ENCODE measurements around the gene INTS6. TPM values are rescaled to one million over a fixed set of nuclear protein-coding genes. Genes with fewer than 3 reads are reported as not detected.

The INTS6 gene
- total and polyA plus RNA-seq, 2 experiments from 2014 or later, result 18.2 to 59.4 TPM

DNA sequence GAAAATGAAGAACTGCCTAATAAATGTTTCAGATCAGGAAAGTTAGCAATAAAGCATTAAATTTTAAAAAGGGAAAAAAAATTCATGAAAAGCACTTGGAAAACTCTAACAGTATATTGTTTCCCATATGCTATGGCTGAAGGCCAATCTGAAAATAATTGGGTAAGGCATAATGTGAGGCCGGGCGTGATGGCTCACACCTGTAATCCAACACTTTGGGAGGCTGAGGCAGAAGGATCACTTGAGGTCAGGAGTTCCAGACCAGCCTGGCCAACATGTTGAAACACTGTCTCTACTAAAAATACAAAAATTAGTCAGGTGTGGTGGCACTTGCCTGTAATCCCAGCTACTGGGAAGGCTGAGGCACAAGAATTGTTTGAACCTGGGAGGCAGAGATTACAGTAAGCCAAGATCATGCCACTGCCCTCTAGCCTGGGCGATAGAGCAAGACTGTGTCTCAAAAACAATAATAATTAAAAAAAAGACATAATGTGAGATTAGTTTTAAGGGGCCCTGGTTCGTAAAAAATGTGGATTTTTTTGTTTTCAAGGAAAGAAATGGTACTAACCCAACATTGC lies 15.2 kb downstream of the INTS6 start:
- Histone ChIP-seq H3K79me2 (ENCODE audit: insufficient read depth) (peaks cover 64% of the 10 kb centered on the region), H3K4me1 (ENCODE audit: insufficient read depth) (no peaks in the 10 kb centered on the region), H3K27me3 (replicated peaks; ENCODE audit: insufficient read depth) (no peaks in the 10 kb centered on the region), H3K27ac (0 out of 2 replicates have a peak overlapping the region, but pooled peaks have one; percentile 5), H3K9me3 (ENCODE audit: low read depth) (no peaks in the 10 kb centered on the region), H4K20me1 (ENCODE audit: insufficient read depth) (no peaks in the 10 kb centered on the region), H3K4me3 (no peak overlapping the region), H2AFZ (no peak overlapping the region), H3K9me2 (ENCODE audit: insufficient read depth) (no peaks in the 10 kb centered on the region), H3K9ac (no peak overlapping the region), H3K4me2 (ENCODE audit: unreplicated experiment) (no peak overlapping the region), H3K36me3 (ENCODE audit: low read depth) (no peaks in the 10 kb centered on the region; the same call in 1 of the 2 replicates), H3F3A (ENCODE audit: insufficient read depth) (peaks cover 26% of the 10 kb centered on the region; the same call in 1 of the 2 replicates)
- in situ Hi-C loops (cut with MboI), result loop anchor here (25.0 kb wide), 1 partner anchor 700 kb away; the partner anchor contains the start of gene NEK5
- TF ChIP-seq EZH2 (IDR thresholded peaks at IDR 0.05; ENCODE audit: insufficient read depth, poor library complexity, severe bottlenecking), result no peak
- TF ChIP-seq EZH2phosphoT487 (IDR thresholded peaks at IDR 0.05; ENCODE audit: insufficient read depth, low read depth), result no peak
- DNase-seq, result no peak
- WGBS, 2 experiments (ENCODE audit: low coverage in 1 of 2, low lambda C conversion rate in 2 of 2, missing lambda C conversion rate in 2 of 2), result 71 to 78% methylated on average over 4 of the region's 4 CpGs

DNA sequence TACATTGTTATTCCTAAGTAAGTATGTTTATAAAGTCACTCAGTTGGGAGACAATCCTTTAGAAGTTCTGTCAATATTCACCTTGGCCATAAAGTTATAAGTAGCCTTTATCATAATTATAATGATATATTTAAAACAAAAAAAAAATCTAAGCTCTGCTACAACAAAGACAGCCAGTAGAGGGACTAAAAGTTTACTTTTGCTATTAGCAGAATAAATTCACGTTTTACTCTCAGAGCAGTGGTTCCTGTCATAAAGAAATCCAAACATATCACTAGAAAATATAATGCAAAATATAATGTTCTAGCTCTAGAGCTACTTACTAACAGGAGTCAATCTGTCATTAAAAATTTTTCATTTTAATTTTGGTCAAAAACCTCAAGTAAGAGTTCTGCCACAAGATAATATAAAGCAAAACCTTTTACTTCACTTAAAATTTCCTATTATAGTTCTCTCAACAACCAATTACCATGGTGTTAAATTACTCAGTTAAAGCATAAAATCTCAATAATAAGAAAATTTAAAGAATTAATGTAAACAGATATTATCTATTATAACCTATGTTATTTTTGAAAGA lies 17.7 kb downstream of the INTS6 start:
- H3K9me2 ChIP-seq (ENCODE audit: insufficient read depth), result no peaks in the 10 kb centered on the region
- H3K4me3 ChIP-seq, result no peak overlapping the region
- no peak overlapping the region for H3K4me2 ChIP-seq (ENCODE audit: unreplicated experiment)
- no peak overlapping the region for H3K27ac ChIP-seq
- DNase-seq, result peak; percentile 72
- peaks cover 77% of the 10 kb centered on the region for H3K79me2 ChIP-seq (ENCODE audit: insufficient read depth)
- H3K9me3 ChIP-seq (ENCODE audit: low read depth), result no peaks in the 10 kb centered on the region
- peaks cover 3% of the 10 kb centered on the region for H3K36me3 ChIP-seq (ENCODE audit: low read depth)
- no peaks in the 10 kb centered on the region for H3K4me1 ChIP-seq (ENCODE audit: insufficient read depth)
- WGBS, 2 experiments (ENCODE audit: low coverage in 1 of 2, low lambda C conversion rate in 2 of 2, missing lambda C conversion rate in 2 of 2), result 3 to 5% methylated on average over 1 of the region's 1 CpG
- H3K9ac ChIP-seq, result no peak overlapping the region
- H2AFZ ChIP-seq, result no peak overlapping the region
- no peaks in the 10 kb centered on the region for H3K27me3 ChIP-seq (replicated peaks; ENCODE audit: insufficient read depth)
- no peaks in the 10 kb centered on the region for H4K20me1 ChIP-seq (ENCODE audit: insufficient read depth)
- no peak for TF ChIP-seq EZH2 (IDR thresholded peaks at IDR 0.05; ENCODE audit: insufficient read depth, poor library complexity, severe bottlenecking)
- no peak for TF ChIP-seq EZH2phosphoT487 (IDR thresholded peaks at IDR 0.05; ENCODE audit: insufficient read depth, low read depth)
- in situ Hi-C loops (cut with MboI), result loop anchor here (25.0 kb wide), 1 partner anchor 702 kb away; the partner anchor contains the start of gene NEK5
- peaks cover 23% of the 10 kb centered on the region; the same call in 1 of the 2 replicates for H3F3A ChIP-seq (ENCODE audit: insufficient read depth)

DNA sequence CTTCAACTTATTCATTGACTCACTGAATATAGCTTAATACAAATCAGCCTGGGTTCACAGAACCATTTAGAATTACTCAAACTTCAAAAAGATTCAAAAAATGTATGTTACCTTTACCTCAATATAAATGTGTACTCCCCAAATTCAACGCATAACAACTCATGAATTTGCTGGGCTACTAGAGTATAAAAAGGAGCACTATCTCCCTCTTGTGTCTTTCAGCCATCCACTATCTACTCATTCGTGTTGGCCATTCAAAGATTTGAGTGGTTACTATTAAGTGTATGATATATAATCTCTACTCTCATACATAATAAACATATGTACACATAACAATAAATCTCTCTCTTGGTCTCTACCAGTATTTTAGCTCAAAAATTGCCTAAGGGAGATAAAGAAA lies 20.3 kb downstream of the INTS6 start:
- H3K79me2 ChIP-seq (ENCODE audit: insufficient read depth), result peaks cover 86% of the 10 kb centered on the region
- no peaks in the 10 kb centered on the region for H3K27me3 ChIP-seq (replicated peaks; ENCODE audit: insufficient read depth)
- 61 to 62% methylated on average over 2 of the region's 2 CpGs for WGBS, 2 experiments (ENCODE audit: low coverage in 1 of 2, low lambda C conversion rate in 2 of 2, missing lambda C conversion rate in 2 of 2)
- no peaks in the 10 kb centered on the region for H3K4me1 ChIP-seq (ENCODE audit: insufficient read depth)
- H3F3A ChIP-seq (ENCODE audit: insufficient read depth), result peaks cover 16% of the 10 kb centered on the region; the same call in 1 of the 2 replicates
- H3K36me3 ChIP-seq (ENCODE audit: low read depth), result peaks cover 15% of the 10 kb centered on the region
- no peaks in the 10 kb centered on the region for H3K9me2 ChIP-seq (ENCODE audit: insufficient read depth)
- no peak for DNase-seq
- H3K9ac ChIP-seq, result no peak overlapping the region
- TF ChIP-seq EZH2phosphoT487 (IDR thresholded peaks at IDR 0.05; ENCODE audit: insufficient read depth, low read depth), result no peak
- no peak for TF ChIP-seq EZH2 (IDR thresholded peaks at IDR 0.05; ENCODE audit: insufficient read depth, poor library complexity, severe bottlenecking)
- no peak overlapping the region for H3K4me2 ChIP-seq (ENCODE audit: unreplicated experiment)
- no peak overlapping the region for H3K4me3 ChIP-seq
- H3K27ac ChIP-seq, result no peak overlapping the region
- no peaks in the 10 kb centered on the region for H3K9me3 ChIP-seq (ENCODE audit: low read depth)
- no peak overlapping the region for H2AFZ ChIP-seq
- H4K20me1 ChIP-seq (ENCODE audit: insufficient read depth), result no peaks in the 10 kb centered on the region
- in situ Hi-C loops (cut with MboI), result loop anchor here (25.0 kb wide), 1 partner anchor 705 kb away; the partner anchor contains the start of gene NEK5

DNA sequence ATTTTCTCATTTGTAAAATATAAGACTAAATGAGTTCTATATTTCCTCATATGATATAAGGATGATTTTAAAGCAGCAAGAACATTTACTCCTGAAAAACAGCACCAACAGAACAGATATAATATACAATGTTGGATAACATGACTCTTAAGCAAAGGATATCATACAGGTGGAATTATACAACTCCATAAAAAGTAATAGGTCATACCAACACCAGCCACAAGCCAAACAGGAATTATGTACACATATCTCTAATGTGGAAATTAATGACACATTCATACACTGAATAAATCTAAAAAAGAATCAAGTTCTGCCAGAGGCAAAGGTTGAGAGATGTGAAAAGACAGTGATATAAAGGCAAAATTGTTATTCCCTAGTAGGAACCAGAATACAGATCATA lies 25.9 kb downstream of the INTS6 start:
- H4K20me1 ChIP-seq (ENCODE audit: insufficient read depth), result peaks cover 22% of the 10 kb centered on the region; the same call in 1 of the 2 replicates
- H3K4me3 ChIP-seq, result no peak overlapping the region
- H3K4me1 ChIP-seq (ENCODE audit: insufficient read depth), result peaks cover 23% of the 10 kb centered on the region
- in situ Hi-C loops (cut with MboI), result loop anchor here (25.0 kb wide), 1 partner anchor 710 kb away; the partner anchor contains the start of gene NEK5
- H3K9me3 ChIP-seq (ENCODE audit: low read depth), result no peaks in the 10 kb centered on the region
- H3K9me2 ChIP-seq (ENCODE audit: insufficient read depth), result no peaks in the 10 kb centered on the region
- no peaks in the 10 kb centered on the region for H3K27me3 ChIP-seq (replicated peaks; ENCODE audit: insufficient read depth)
- H3K36me3 ChIP-seq (ENCODE audit: low read depth), result peaks cover 22% of the 10 kb centered on the region
- DNase-seq, result no peak
- peaks cover 31% of the 10 kb centered on the region for H3F3A ChIP-seq (ENCODE audit: insufficient read depth)
- no peak overlapping the region for H3K4me2 ChIP-seq (ENCODE audit: unreplicated experiment)
- H3K9ac ChIP-seq, result no peak overlapping the region
- no peak overlapping the region for H3K27ac ChIP-seq
- H2AFZ ChIP-seq, result no peak overlapping the region
- peaks cover 98% of the 10 kb centered on the region for H3K79me2 ChIP-seq (ENCODE audit: insufficient read depth)
- TF ChIP-seq EZH2phosphoT487 (IDR thresholded peaks at IDR 0.05; ENCODE audit: insufficient read depth, low read depth), result no peak
- TF ChIP-seq EZH2 (IDR thresholded peaks at IDR 0.05; ENCODE audit: insufficient read depth, poor library complexity, severe bottlenecking), result no peak
